SK-MEL-5 (cell line): ENCODE measurements around the gene SAMD4A. TPM values are rescaled to one million over a fixed set of nuclear protein-coding genes. Genes with fewer than 3 reads are reported as not detected.
"Not testable (repeated sequence)": the region's sequence is repeated elsewhere in the genome, so short reads cannot be mapped to it uniquely, and the experiment has no call there.

ENCODE experiments used
- DNase-seq: peaks from one replicate; pipeline ENCODE4 v3.0.0-alpha.2; 2016; ENCODE audit warnings: low read depth, low spot score
- in situ Hi-C: cut with HindIII; loops from 2 replicates; pipeline ENCODE4 v1.10.0; 2016; ENCODE audit warnings: low sequenced_read_pairs, high pct_unique_total_duplicates, low pct_unique_long_range_greater_than_20kb
- total RNA-seq: library from RNA; depleted of rRNA; stranded (reverse); fragments of >200 nt; shearing (Covaris generic); gene quantifications from 2 replicates; pipeline ENCODE4 v1.2.3, GENCODE V29; 2014

SAMD4A gene
- total RNA-seq, 1 experiment from 2014 or later: 16.2 TPM

DNA sequence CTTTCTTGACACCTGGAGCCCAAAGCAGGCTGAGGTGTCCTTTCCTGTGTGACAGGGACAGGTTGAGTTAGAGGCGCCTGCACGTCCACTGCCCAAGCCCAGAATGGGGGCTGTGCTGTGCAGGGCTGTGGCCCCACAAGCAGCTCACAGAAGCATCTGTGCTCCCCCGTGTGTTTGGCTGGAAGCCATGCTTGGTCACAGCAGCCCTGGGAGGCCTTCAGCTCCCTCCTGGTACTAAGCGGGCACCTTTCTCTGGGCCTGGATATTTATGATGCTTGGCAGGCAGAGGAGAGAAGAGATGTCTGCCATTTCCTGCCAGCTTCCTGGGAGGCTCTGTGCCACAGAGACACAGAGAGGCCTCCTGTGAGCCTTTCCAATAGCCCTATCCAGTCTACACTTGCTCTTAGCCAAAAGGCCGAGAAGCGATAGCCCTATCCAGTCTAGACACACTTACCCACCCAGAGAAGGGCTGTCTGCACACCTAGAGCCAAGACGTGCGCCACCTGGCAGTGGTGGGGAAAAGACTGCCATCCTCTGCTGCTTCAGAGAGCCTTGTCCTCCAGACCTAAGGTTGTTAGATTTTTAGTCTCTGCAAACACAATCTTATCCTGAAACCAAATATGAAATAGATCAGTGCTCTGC is 218.3 kb downstream of the SAMD4A start:
- in situ Hi-C loops: no loop called here
- no peak for DNase-seq

DNA sequence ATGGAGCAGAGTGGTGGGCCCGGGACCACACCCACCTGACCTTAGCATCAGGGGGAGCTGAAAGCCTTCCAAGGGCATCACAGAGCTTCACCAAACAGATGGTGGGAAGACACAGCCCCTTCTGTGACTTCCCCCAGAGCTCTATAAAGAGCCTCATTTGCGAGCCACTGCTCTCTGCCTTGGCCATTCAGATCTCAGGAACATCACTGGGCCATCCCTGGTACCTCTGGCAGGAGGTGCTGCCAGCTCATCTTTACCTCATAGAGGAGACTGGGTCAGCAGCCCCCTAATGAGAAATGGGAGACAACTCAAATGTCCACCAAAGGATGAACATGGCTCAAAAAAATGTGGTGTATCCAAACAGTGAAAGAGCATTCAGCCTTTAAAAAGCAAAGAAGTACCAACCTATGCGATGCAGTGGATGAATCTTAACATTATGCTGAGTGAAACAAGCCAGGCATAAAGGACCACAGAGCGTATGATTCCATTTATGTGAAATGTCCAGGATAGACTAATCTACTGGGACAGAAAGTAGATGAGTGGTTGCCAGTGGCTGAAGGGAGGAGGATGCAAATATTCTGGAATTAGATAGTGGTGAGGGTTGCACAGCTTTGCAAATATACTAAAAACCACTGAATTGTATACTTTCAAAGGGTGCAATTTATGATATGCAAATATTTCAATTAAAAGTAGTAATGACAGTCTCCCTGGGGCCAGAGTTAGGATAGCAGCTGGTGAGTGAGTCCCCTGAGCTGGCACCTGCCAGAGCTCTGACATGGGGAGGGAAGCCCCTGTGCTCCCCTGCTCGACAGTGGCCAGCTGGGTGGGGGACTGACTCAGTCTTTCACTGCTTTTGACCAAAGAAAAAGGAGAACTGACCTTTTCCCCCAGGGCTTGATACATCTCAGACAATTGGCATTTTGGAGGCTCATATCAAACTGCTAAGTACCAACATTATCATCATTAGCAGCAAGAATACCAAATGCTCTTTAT is 219.1 kb downstream of the SAMD4A start:
- DNase-seq: no peak
- in situ Hi-C loops: no loop called here

DNA sequence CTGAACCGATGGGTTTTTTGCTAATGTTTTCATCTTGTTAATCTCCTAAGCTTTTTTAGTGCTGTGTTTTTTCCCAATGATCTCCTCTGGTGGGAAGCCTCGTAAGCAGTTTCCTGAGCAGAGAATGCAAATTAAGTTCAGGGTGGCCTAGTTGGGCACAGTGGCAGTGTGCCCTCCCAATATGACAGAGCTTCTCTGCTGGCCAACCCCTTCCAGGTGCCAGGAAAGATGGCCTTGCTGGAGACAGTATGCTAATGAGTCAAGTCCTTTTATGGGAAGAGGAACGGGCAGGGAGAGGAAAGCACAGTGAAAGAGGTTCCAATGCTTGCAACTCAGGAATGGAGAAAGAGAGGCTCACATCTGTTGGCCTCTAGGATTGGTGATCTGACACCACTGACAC is 219.9 kb downstream of the SAMD4A start:
- in situ Hi-C loops: no loop called here
- no peak for DNase-seq

GRCh38 chr14:54787261-54787660 is 220.3 kb downstream of the SAMD4A start:
- in situ Hi-C loops: no loop called here
- no peak for DNase-seq

- in situ Hi-C loops: no loop called here
- no peak for DNase-seq
Observed at GRCh38 chr14:54788701-54789100, 221.8 kb downstream of the SAMD4A start.

DNA sequence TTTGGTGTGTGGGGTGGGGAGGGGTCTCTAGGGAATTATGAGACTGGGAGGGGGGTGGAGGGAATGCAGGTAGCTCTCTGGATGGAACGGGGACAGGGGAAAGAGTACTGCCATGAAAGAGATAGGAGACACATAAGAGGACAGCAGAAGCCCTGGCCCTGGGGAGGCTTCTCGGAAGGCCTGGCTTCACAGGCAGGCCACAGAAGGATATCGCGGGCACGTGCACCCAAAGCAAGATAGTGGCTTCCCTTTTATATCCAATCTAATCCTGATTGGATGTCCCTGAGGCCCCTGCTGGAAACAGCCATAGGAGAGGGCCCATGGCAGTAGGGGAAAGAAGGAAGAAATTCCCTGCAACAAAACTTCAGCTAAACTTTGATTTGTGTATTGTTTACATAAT is 222.2 kb downstream of the SAMD4A start:
- in situ Hi-C loops: no loop called here
- no peak for DNase-seq

- in situ Hi-C loops: no loop called here
- DNase-seq: no peak
Observed at GRCh38 chr14:54789781-54790480, 223.0 kb downstream of the SAMD4A start.

- no peak for DNase-seq
- in situ Hi-C loops: no loop called here
Observed at GRCh38 chr14:54791001-54791400, 224.1 kb downstream of the SAMD4A start.

GRCh38 chr14:54792288-54792687 is 225.4 kb downstream of the SAMD4A start:
- no peak for DNase-seq
- in situ Hi-C loops: no loop called here

GRCh38 chr14:54794159-54794558 is 227.2 kb downstream of the SAMD4A start:
- no peak for DNase-seq
- in situ Hi-C loops: no loop called here

GRCh38 chr14:54794796-54795195 is 227.9 kb downstream of the SAMD4A start:
- in situ Hi-C loops: no loop called here
- no peak for DNase-seq

DNA sequence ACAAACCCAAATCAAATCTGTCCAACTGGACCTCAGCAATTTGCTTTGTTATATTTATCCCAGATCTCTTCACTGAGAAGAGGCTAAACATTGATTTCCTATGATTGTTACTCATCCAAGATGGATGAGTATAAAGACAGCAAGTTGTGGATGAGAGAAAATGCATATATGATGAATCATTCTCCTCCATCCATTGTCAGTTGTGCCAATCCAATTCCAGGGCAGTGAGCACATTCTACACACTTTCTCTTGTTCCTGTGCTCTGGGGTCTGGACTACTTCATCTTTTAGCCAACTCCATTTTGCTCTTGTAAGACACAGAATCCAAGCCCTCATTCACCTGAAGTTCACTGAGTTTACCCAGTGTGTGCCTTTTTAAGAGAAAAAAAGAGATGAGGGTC is 230.0 kb downstream of the SAMD4A start:
- DNase-seq: no peak
- in situ Hi-C loops: no loop called here

DNA sequence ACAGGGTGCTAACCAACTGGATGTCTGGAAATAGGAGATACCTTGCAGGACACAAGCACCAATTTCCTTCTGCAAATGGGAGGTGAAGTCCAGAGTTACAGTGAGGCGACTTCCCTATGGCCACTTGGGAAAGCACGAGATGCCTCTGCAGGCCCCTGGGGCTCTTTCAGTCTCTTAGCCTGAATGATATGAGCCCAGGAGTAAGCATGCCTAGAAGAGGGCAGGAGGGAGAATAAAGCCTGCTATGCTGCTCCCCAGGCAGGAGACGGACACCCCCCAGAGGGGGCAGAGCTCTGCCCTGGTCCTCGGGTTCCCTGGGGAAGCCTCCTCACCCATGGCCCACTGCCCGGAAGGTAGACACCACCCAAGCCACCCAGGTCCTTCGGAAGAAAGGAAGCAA is 230.6 kb downstream of the SAMD4A start:
- DNase-seq: no peak
- in situ Hi-C loops: no loop called here

GRCh38 chr14:54797986-54798385 is 231.1 kb downstream of the SAMD4A start:
- no peak for DNase-seq
- in situ Hi-C loops: no loop called here

DNA sequence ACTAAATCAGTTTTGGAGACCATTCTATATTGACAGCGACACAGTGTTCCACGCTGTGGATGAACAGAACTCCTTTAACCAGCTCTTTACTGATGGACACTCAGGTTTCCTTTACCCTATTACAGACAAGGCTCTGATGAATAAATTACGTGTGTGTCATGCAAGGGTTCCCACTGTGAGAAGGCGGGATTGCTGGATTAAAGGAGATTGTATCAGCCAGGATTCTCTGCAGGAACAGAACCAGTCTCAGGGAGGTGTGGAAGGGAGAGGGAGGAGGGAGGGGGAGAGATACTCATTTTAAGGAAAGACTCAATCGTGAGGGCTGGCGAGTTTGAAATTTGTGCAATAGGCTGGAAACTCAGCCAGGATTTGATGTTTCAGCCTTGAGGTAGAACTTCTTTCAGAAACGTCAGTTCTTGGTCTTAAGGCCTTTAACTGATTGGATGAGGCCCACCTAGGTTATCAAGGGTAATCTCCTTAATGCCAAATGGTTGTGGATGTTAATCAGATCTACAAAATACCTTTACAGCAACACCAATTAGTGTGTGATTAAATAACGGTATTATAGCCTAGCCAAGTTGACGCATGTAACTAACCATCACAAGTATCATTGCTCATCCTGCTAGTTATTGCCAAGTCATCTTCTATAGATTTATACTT is 231.7 kb downstream of the SAMD4A start:
- in situ Hi-C loops: no loop called here
- no peak for DNase-seq

GRCh38 chr14:54801482-54801881 is 234.6 kb downstream of the SAMD4A start:
- in situ Hi-C loops, DNase-seq: not testable (repeated sequence)

GRCh38 chr14:54803396-54803795 is 236.5 kb downstream of the SAMD4A start:
- in situ Hi-C loops: no loop called here
- no peak for DNase-seq
